Endothelial cell of umbilical vein (primary cell): ENCODE results near the gene EIF4B. TPM values are rescaled to one million over a fixed set of nuclear protein-coding genes. Genes with fewer than 3 reads are reported as not detected.

ENCODE experiments used
- BruUV-seq: library from RNA; stranded (reverse); fragments of 400-500 nt; replicated peaks from 2 replicates; lab custom pipeline; 2021; lab: Mats Ljungman, UMichigan
- CTCF ChIA-PET: fragments of 300-600, 350-600 bp; sonication (Branson Sonifier 250); formaldehyde crosslinking; loops from one replicate; lab custom pipeline; 2021; ENCODE audit warnings: antibody characterized with exemption, inconsistent platforms; lab: Charles Lee
- POLR2A ChIA-PET: fragments of 300-600, 350-600 bp; sonication (Branson Sonifier 250); formaldehyde crosslinking; loops from one replicate; lab custom pipeline; 2021; ENCODE audit warnings: antibody characterized with exemption, inconsistent platforms; lab: Charles Lee
- DNase-seq: peaks from one replicate; pipeline ENCODE4 v3.0.0-alpha.2; 2011; ENCODE audit warnings: low read depth, low spot score
- FAIRE-seq: peaks from 2 replicates; lab custom pipeline; 2011; peaks lifted over from hg19 to GRCh38; lab: Jason Lieb, UNC
- H2AFZ ChIP-seq: 2 replicates; pipeline ENCODE4 v1.6.0; 2012; ENCODE audit warnings: low read depth, low read length, control low read depth, inconsistent platforms
- H3K27ac ChIP-seq: 2 replicates; pipeline ENCODE4 v1.5.1; 2011; ENCODE audit warnings: low read depth, mild to moderate bottlenecking, control low read depth, low read length, moderate library complexity; ENCODE audit not compliant: insufficient read depth
- H3K27me3 ChIP-seq, 2 experiments: 2 replicates each; pipeline versions ENCODE4 v1.6.0 to v1.6.1; 2011; ENCODE audit warnings: low read length in 2 of 2, mixed read lengths in 1 of 2; ENCODE audit not compliant: control insufficient read depth in 2 of 2, insufficient read depth in 2 of 2
- H3K36me3 ChIP-seq, 2 experiments: 2 replicates in 1 of 2; 3 replicates in 1 of 2; pipeline ENCODE4 v1.5.1; 2011; ENCODE audit warnings: low read length in 2 of 2, mild to moderate bottlenecking in 1 of 2, moderate library complexity in 1 of 2; ENCODE audit not compliant: control insufficient read depth in 2 of 2, insufficient read depth in 2 of 2; ENCODE audit errors: extremely low read depth in 1 of 2
- H3K4me1 ChIP-seq: 3 replicates; pipeline ENCODE4 v1.5.1; 2011; ENCODE audit warnings: mild to moderate bottlenecking, low read length; ENCODE audit not compliant: control insufficient read depth, insufficient read depth; ENCODE audit errors: extremely low read depth
- H3K4me2 ChIP-seq: 2 replicates; pipeline ENCODE4 v1.6.1; 2011; ENCODE audit warnings: low read length, control low read depth, mixed read lengths; ENCODE audit not compliant: insufficient read depth
- H3K4me3 ChIP-seq, 3 experiments: fragments of 200-600 bp in 1 of 3; sonication (generic), shearing (Covaris generic) in 1 of 3; replicated peaks in 1 of 3; 2 replicates each; pipeline ENCODE4 v1.5.1; 2011 to 2016; ENCODE audit warnings: control low read depth in 3 of 3, low read length in 3 of 3, mild to moderate bottlenecking in 2 of 3, inconsistent platforms in 1 of 3, low read depth in 1 of 3, moderate library complexity in 1 of 3; ENCODE audit not compliant: insufficient read depth in 1 of 3
- H3K79me2 ChIP-seq: 2 replicates; pipeline ENCODE4 v1.6.0; 2012; ENCODE audit warnings: low read length, inconsistent platforms; ENCODE audit not compliant: control insufficient read depth, insufficient read depth
- H3K9ac ChIP-seq: replicated peaks from 2 replicates; pipeline ENCODE3; 2011; ENCODE audit warnings: low read length, control low read depth; ENCODE audit not compliant: insufficient read depth; ENCODE audit errors: extremely low read depth
- H3K9me1 ChIP-seq: replicated peaks from 3 replicates; pipeline ENCODE4 v1.6.0; 2011; ENCODE audit warnings: mild to moderate bottlenecking, low read length; ENCODE audit not compliant: control insufficient read depth, insufficient read depth; ENCODE audit errors: extremely low read depth
- H3K9me3 ChIP-seq: replicated peaks from 2 replicates; pipeline ENCODE4 v1.5.1; 2012; ENCODE audit warnings: low read length, inconsistent platforms; ENCODE audit not compliant: control insufficient read depth, insufficient read depth
- H4K20me1 ChIP-seq: replicated peaks from 2 replicates; pipeline ENCODE3; 2011; ENCODE audit warnings: mild to moderate bottlenecking, low read length; ENCODE audit not compliant: control insufficient read depth, insufficient read depth; ENCODE audit errors: extremely low read depth
- EZH2 ChIP-seq: IDR thresholded peaks from 2 replicates; pipeline ENCODE4 v1.6.1; 2012; ENCODE audit warnings: borderline replicate concordance, low read depth, mild to moderate bottlenecking, moderate library complexity, low read length, inconsistent platforms; ENCODE audit not compliant: severe bottlenecking
- FOS ChIP-seq: IDR thresholded peaks from 2 replicates; pipeline ENCODE4 v1.6.1; 2011; ENCODE audit warnings: mild to moderate bottlenecking, low read length, moderate library complexity, borderline replicate concordance; ENCODE audit not compliant: insufficient read depth
- GATA2 ChIP-seq: IDR thresholded peaks from 2 replicates; pipeline ENCODE4 v1.7.0; 2011; ENCODE audit warnings: low read depth, mild to moderate bottlenecking, moderate library complexity, mixed read lengths, low read length; ENCODE audit not compliant: insufficient read length, insufficient read depth
- JUN ChIP-seq: IDR thresholded peaks from 2 replicates; pipeline ENCODE4 v1.6.1; 2011; ENCODE audit warnings: borderline replicate concordance, low read depth; ENCODE audit not compliant: insufficient read length, insufficient read depth
- MYC ChIP-seq: IDR thresholded peaks from one replicate; pipeline ENCODE4 v1.6.1; 2011; ENCODE audit warnings: mild to moderate bottlenecking, low read depth, low read length
- POLR2A ChIP-seq: IDR thresholded peaks from 2 replicates; pipeline ENCODE4 v1.6.1; 2012; ENCODE audit warnings: low read depth, mild to moderate bottlenecking, control low read depth, low read length
- POLR2AphosphoS5 ChIP-seq: IDR thresholded peaks from 2 replicates; pipeline ENCODE4 v1.6.1; 2012; ENCODE audit warnings: low read depth, mild to moderate bottlenecking, control low read depth, low read length, moderate library complexity; ENCODE audit not compliant: insufficient read depth
- dilution Hi-C: fragments of 300-500 bp; cut with MboI; formaldehyde crosslinking; loops from one replicate; pipeline ENCODE4 v1.15.0; 2019; ENCODE audit warnings: low sequenced_read_pairs; ENCODE audit not compliant: extremely low pct_ligation_motif_present
- intact Hi-C: fragments of 100-400 bp; cut with micrococcal nuclease; formaldehyde crosslinking; loops from one replicate; pipeline ENCODE4 v1.10.0; 2022
- polyA plus RNA-seq, 4 experiments: library from polyadenylated mRNA; depleted of rRNA in 3 of 4; stranded (reverse) in 3 of 4; unstranded in 1 of 4; fragments of >200 nt; gene quantifications; 2 replicates each; pipeline versions ENCODE4 v1.2.1 to v1.2.3, GENCODE V29; 2011 to 2012; ENCODE audit warnings: missing spikeins in 1 of 4
- total RNA-seq: library from RNA; stranded (reverse); gene quantifications from 2 replicates; pipeline ENCODE4 v1.2.3, GENCODE V29; 2021
- TF ChIP-seq, protein P1 (sequence below): IDR thresholded peaks from 2 replicates; pipeline ENCODE4 v1.6.1; 2011; ENCODE audit not compliant: insufficient read depth, insufficient read length
- TF ChIP-seq, protein P2 (sequence below), 2 donors: IDR thresholded peaks; 1 replicate in 1 of 2; 2 replicates in 1 of 2; pipeline ENCODE4 v1.5.1; 2011; ENCODE audit warnings: low read length in 2 of 2, mild to moderate bottlenecking in 2 of 2, moderate library complexity in 2 of 2, control low read depth in 1 of 2, inconsistent platforms in 1 of 2, low read depth in 1 of 2; ENCODE audit not compliant: insufficient read depth in 1 of 2; ENCODE audit errors: extremely low read depth in 1 of 2

Gene EIF4B
- total and polyA plus RNA-seq, 2 donors (not counting 3 experiments of a cell fraction or from before 2014, with no cell fraction given), result 233 to 382 TPM

DNA sequence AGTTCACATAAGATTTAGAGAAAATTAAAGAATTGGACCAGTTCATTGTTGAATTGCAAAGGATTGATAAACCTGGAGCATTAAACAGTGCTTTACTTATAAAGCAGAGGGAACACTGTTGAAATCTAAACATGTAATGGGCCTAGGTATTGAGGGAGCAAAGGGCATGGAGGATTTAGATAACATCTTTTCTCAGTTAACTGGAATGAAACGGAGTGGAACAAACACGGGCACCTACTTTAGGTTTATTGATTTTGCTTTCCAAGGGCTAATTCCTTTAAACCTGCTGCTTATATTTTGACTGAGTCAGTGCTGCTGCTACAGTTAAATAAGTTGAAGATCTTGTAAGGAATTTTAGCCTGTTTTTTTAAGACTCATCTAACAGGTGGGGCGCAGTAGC lies 5.6 kb downstream of the EIF4B start:
- POLR2A ChIA-PET, result no interaction called here
- CTCF ChIA-PET, result no interaction called here

DNA sequence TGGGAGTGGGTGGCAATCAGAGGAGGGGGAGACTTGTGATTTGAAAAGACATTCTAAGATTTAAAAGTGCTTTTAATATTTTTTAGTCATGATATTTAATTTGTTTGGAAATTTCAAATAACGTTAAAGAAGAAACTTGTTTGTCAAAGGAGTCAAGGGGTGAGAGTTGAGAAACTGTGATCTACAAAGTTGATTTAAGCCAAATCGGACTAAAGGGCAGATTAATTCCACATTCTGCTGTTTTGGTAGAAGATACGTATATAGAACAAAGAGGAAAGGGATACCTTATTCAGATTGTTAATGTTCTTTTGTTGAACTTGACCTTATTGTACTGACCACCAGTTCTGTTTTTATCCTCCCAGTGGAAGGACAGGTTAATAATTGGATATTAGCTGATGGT lies 6.7 kb downstream of the EIF4B start:
- peaks cover under 1 to 15% of the 10 kb centered on the region in 2 experiments for H3K36me3 ChIP-seq
- no peak overlapping the region for H2AFZ ChIP-seq
- DNase-seq (no peak), FAIRE-seq (no peak)
- TF ChIP-seq JUN (no peak), MYC (no peak), FOS (no peak), GATA2 (no peak), POLR2A (no peak), EZH2 (no peak), POLR2AphosphoS5 (no peak)
- TF ChIP-seq, protein P1, sequence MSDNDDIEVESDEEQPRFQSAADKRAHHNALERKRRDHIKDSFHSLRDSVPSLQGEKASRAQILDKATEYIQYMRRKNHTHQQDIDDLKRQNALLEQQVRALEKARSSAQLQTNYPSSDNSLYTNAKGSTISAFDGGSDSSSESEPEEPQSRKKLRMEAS, result no peak
- TF ChIP-seq, protein P2, sequence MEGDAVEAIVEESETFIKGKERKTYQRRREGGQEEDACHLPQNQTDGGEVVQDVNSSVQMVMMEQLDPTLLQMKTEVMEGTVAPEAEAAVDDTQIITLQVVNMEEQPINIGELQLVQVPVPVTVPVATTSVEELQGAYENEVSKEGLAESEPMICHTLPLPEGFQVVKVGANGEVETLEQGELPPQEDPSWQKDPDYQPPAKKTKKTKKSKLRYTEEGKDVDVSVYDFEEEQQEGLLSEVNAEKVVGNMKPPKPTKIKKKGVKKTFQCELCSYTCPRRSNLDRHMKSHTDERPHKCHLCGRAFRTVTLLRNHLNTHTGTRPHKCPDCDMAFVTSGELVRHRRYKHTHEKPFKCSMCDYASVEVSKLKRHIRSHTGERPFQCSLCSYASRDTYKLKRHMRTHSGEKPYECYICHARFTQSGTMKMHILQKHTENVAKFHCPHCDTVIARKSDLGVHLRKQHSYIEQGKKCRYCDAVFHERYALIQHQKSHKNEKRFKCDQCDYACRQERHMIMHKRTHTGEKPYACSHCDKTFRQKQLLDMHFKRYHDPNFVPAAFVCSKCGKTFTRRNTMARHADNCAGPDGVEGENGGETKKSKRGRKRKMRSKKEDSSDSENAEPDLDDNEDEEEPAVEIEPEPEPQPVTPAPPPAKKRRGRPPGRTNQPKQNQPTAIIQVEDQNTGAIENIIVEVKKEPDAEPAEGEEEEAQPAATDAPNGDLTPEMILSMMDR (IDR thresholded peaks at IDR 0.05; ENCODE audit: extremely low read depth in 1 of 2, insufficient read depth in 1 of 2, low read depth in 1 of 2, low read length in 2 of 2), result no peak
- POLR2A ChIA-PET, result no interaction called here
- H3K9me1 ChIP-seq, result no peaks in the 10 kb centered on the region
- no peaks in the 10 kb centered on the region for H3K27me3 ChIP-seq
- H3K4me1 ChIP-seq, result peaks cover 21% of the 10 kb centered on the region
- peaks cover 98% of the 10 kb centered on the region for H3K79me2 ChIP-seq
- dilution Hi-C loops, result no loop called here
- no peak overlapping the region for H3K4me3 ChIP-seq
- BruUV-seq, result no TSS peak
- no peak overlapping the region for H3K9ac ChIP-seq
- CTCF ChIA-PET, result no interaction called here
- no peak overlapping the region for H3K27ac ChIP-seq
- intact Hi-C loops, result no loop called here
- H3K9me3 ChIP-seq, result no peaks in the 10 kb centered on the region
- no peak overlapping the region for H3K4me2 ChIP-seq
- peaks cover 26% of the 10 kb centered on the region for H4K20me1 ChIP-seq

More for the DNA sequence above, 5.6 kb downstream of the EIF4B start:
- FAIRE-seq (no peak), DNase-seq (no peak)
- BruUV-seq, result no TSS peak
- Histone ChIP-seq H3K79me2 (peaks cover 99% of the 10 kb centered on the region), H3K9ac (no peak overlapping the region), H2AFZ (no peak overlapping the region), H3K9me3 (no peaks in the 10 kb centered on the region), H3K4me3 (no peak overlapping the region), H3K27me3 (no peaks in the 10 kb centered on the region), H3K4me1 (peaks cover 28% of the 10 kb centered on the region), H4K20me1 (peaks cover 33% of the 10 kb centered on the region), H3K36me3 (peaks cover 0 to 11% of the 10 kb centered on the region in 2 experiments), H3K4me2 (no peak overlapping the region), H3K27ac (no peak overlapping the region), H3K9me1 (no peaks in the 10 kb centered on the region)
- intact Hi-C loops, result no loop called here
- dilution Hi-C loops, result no loop called here
- TF ChIP-seq, protein P2 (IDR thresholded peaks at IDR 0.05; ENCODE audit: extremely low read depth in 1 of 2, insufficient read depth in 1 of 2, low read depth in 1 of 2, low read length in 2 of 2), result no peak
